DMS79 treated with DMSO at 0.1 percent for 48 hours (cell line): ENCODE data around the gene HPGD.

Source experiments
- DNase-seq: peaks from one replicate; lab custom pipeline; 2025; lab: John Stamatoyannopoulos, UW

The HPGD gene

GRCh38 chr4:174522183-174523024, at the start of gene HPGD:
Gene HPGD, minus strand, starts transcription at chr4:174522488. Its CDS starts 37 bp downstream, at chr4:174522451.
- DNase-seq: no peak

GRCh38 chr4:174564529-174564928, 42.2 kb upstream of the HPGD start:
- no peak for DNase-seq

- DNase-seq: no peak
Observed at GRCh38 chr4:174563399-174563798, 41.1 kb upstream of the HPGD start.

GRCh38 chr4:174561560-174561959, 39.3 kb upstream of the HPGD start:
- DNase-seq: no peak

GRCh38 chr4:174559894-174560293, 37.6 kb upstream of the HPGD start:
- no peak for DNase-seq

GRCh38 chr4:174555789-174556630, 33.7 kb upstream of the HPGD start:
- no peak for DNase-seq

GRCh38 chr4:174554231-174554728, 32.0 kb upstream of the HPGD start:
- DNase-seq: no peak

GRCh38 chr4:174553828-174554227, 31.5 kb upstream of the HPGD start:
- no peak for DNase-seq

GRCh38 chr4:174553031-174553430, 30.7 kb upstream of the HPGD start:
- DNase-seq: no peak

GRCh38 chr4:174550541-174550940, 28.3 kb upstream of the HPGD start:
- no peak for DNase-seq

GRCh38 chr4:174549721-174550120, 27.4 kb upstream of the HPGD start:
- DNase-seq: no peak

GRCh38 chr4:174545268-174545667, 23.0 kb upstream of the HPGD start:
- no peak for DNase-seq

- DNase-seq: no peak
Observed at GRCh38 chr4:174544496-174544895, 22.2 kb upstream of the HPGD start.

- no peak for DNase-seq
Observed at GRCh38 chr4:174540175-174540574, 17.9 kb upstream of the HPGD start.

- no peak for DNase-seq
Observed at GRCh38 chr4:174539571-174539970, 17.3 kb upstream of the HPGD start.

- no peak for DNase-seq
Observed at GRCh38 chr4:174538876-174539250, 16.6 kb upstream of the HPGD start.

GRCh38 chr4:174538123-174538875, 16.0 kb upstream of the HPGD start:
- no peak for DNase-seq

- DNase-seq: no peak
Observed at GRCh38 chr4:174537634-174538033, 15.3 kb upstream of the HPGD start.

- DNase-seq: no peak
Observed at GRCh38 chr4:174534461-174534860, 12.2 kb upstream of the HPGD start.

GRCh38 chr4:174532445-174532844, 10.2 kb upstream of the HPGD start:
- DNase-seq: no peak

GRCh38 chr4:174531486-174531885, 9.2 kb upstream of the HPGD start:
- DNase-seq: no peak

- no peak for DNase-seq
Observed at GRCh38 chr4:174528226-174528625, 5.9 kb upstream of the HPGD start.
